Nucleus accumbens (tissue), 56 donors: ENCODE data around the gene EPB41.

Experiments
- DNase-seq, 56 donors: peaks; one replicate each; lab custom pipeline; 2025; lab: John Stamatoyannopoulos, UW

Gene EPB41

DNA sequence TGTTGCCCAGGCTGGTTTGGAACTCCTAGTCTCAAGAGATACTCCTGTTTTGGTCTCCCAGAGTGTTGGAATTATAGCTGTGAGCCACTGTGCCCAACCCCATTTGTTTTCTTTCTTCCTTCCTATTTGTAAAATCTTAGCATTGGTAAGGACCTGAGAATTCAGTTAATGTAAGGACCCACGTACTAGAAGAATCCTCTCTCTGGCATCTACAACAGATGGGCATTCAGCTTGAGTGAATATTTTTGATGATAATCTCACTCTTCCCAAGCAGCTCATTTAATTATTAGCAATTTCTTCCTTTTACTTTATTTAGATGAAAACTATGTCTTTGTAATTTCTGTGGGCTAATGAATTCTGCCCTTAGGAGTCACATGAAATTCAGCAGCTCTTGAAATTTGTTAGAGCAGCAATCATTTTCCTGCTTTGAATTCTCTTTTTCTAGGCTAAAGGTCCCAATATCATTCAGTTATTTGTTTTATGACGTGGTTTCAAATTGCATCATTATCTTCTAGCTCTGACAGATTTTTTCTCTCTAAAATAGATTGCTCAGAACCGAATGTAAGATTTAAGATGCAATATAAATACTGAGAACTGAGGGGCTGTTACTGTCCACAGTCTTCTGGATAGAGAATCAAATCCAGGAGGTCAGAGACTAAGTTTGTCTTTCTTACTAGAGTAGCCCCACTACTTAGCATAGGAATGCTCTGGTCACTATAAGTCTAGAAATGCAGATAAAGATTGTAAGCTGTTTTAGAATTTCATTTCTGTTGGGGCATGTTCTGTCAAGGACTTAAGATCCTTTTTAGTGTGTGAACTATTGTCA lies 59.4 kb downstream of the EPB41 start:
- DNase-seq = no peak

DNA sequence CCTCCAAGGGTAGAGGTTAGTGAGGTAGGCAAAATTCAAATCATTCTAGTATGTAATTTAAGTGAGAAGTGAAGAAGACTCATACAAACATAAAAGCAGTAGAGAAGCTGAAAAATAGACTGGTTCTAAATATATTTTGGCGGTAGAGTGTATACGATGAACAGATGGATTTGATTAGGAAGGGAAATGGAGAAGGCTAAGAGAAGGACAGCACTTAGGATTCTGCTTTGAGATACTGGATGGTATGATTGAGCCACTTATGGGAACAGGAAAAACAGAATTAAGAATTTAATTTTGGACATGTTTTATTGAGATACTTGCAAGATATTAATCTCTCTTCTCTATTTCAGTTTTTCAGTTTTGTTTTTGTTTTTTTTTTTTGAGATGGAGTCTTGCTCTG lies 60.1 kb downstream of the EPB41 start:
- DNase-seq = no peak

DNA sequence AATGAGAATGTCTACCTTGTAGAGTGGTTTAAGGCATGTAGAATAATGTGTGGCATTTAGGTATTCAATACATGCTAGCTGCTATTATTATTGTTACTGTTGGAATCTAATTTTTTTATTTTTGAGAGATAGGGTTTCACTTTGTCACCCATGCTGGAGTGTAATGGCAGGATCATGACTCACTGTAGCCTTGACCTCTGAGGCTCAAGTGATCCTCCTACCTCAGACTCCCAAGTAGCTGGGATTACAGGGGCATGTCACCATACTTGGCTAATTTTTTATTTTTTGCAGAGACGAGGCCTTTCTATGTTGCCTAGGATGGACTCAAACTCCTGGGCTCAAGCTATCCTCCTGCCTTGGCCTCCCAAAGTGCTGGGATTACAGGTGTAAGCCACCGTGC lies 61.9 kb downstream of the EPB41 start:
- DNase-seq = no peak

DNA sequence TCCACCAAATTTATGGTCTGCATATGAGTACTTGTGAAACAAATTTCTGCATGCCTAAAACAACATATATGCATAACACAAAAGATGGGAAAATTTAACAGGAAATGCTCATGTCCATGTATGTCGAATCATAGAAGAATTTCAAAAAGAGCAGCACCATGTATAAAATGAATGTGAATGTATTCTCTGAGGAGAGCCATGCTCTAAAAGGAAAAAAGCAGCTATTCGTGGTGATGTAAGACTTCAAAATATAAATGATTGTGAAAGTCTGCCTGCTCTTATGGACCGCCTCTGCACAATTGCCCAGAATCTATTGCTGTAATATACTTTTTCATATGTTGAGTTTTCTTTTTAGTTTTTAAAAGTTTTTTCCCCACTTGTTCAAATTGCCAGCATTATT lies 66.8 kb downstream of the EPB41 start:
- no peak for DNase-seq

DNA sequence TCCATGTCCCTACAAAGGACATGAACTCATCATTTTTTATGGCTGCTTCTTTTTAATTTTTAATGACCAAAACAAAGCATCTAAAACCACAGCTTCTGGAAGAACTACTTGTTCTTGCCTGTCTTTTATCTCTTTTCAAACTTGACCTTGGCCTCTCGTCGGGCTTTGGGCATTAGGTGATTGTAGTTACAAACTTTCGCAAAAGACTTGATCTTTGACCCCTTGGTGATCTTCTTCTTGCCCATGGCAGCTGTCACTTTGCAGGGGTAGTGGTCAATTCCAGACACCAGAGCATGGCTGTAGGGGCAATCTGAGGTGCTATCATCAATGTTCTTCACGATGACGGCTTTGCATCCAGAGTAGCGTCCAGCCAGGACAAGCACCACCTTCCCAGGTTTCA lies 67.8 kb downstream of the EPB41 start:
- no peak for DNase-seq

DNA sequence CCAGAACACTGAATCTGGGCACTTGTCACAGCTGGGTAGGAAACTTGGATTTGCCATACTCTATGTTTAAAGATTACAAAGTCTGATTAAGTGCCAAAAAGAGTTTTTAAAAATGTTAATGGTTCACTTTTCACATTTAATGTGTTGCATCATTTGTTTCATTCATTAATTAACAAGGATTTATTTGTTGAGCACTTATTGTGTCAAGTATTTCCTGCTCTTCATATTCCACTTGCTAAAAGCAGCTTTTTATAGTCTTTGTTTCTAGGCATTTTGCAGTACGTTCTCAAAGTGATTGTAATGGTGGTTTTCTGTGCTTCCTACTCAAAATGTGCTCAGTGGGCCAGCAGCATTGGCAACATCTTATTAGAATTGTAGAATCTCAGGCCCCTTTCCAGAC lies 68.7 kb downstream of the EPB41 start:
- DNase-seq = no peak

DNA sequence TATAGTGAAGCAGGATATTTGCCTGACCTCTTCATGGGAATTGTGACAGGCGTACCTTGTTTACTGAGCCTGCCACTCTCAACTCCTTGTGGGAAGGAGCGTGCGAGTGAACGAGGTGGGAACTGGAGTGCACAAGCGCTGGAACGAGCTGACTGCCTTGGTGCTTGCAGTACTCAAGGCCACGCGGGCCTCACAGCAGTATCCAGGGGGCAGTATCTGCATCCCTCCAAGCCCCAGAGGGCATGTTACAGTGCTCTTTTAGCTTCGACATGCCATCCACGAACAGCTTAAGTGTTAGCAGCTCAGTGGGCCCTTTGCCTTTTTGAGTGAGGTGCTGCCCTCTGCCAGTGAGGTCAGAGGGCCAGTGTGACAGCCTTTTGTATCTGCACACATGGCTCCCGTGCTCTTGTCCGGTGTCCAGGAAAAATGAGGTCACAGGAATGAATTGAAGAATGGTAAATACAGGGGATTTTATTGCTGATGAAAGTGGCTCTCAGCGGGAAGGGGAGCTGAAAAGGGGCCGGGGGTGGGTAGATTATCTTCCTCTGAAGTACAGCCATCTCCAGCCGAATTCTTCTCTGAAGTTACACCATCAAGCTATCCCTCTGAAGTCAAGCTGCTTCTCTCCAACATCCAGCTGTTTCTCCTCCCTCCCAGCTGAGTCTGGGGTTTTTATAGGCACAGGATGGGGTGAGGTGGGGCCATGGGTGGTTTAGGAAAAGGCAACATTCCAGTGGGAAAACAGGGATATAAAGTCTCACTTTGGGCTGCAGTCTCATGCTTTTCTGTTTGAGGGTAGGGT lies 69.3 kb downstream of the EPB41 start:
- no peak for DNase-seq

DNA sequence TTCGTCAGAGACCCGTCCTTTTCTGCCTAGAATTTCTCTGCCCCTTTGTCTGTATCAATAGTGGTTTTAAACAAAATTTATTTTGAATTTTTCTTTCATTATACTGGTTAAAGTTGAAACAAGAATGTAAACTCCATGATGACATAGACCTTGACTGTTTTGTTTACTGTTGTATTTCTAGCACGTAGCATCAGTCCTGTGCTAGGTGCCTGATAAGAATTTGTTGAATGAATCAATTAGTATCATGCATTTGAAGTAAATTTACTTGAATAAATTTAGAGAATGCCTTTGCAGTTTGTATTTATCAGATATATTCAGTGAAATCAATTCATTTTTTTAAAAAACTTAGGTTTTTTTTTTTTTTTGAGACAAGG lies 69.9 kb downstream of the EPB41 start:
- no peak for DNase-seq

DNA sequence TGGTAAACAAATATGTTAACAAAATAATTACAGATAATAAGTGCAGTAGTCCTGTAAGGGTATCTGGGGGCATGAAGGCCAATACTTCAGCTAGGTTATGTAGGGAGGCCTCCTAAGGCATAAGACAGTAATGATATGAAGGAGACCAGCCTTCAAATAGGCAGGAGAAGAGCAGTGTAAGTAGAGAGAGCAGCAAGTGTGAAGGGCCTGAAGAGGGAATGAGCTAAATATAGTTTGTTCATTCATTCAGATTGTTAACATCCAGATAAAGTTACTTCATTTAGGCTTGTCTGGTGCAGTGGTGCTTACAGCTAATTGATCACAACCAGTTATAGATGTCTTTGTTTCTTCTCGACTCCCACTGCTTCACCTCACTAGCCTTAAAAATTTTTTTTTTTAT lies 71.1 kb downstream of the EPB41 start:
- no peak for DNase-seq

DNA sequence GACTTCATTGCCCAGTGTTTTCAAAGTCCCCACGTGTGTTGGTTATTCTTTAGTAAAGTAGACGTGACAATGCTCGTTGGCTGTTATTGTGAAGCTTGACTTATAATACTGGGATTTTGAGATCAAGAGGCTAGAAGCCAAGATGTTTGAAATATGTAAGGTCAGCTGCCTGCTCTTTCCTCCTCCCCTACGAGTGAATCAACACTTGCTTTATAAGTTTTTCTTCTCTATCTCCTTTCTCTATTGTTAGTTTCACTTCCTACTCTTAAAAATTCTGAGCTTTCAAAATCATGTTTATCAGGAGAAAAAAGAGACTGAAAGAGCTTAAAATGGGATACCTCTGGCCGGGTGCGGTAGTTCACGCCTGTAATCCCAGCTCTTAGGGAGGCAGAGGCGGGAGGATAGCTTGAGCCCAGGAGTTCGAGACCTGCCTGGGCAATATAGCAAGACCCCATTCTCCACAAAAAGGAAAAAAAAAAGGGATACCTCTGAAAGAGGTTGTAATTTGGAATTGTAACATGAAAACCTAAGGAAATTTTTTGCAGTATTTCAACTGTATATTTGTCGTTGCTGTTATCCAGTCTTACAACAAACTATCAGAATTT lies 72.0 kb downstream of the EPB41 start:
- DNase-seq = no peak

DNA sequence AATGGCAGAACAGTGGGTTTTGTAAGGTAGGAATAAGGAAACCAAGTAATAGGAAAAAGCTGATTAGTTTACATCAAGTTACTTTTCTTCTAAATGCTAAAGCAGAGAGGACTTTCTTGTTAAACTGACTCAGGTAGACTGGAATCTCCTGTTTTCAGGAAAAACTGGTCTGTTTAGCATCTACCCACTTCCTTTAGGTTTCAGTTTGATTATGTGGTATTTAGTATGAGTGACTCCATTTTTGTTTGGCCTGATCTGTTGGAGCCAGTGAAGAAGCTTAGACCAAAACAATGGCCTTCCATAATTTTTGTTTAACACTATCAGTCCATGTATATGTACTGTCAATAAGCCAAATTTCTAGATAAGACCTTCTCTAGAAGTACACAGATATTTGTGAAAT lies 88.4 kb downstream of the EPB41 start:
- DNase-seq = no peak

DNA sequence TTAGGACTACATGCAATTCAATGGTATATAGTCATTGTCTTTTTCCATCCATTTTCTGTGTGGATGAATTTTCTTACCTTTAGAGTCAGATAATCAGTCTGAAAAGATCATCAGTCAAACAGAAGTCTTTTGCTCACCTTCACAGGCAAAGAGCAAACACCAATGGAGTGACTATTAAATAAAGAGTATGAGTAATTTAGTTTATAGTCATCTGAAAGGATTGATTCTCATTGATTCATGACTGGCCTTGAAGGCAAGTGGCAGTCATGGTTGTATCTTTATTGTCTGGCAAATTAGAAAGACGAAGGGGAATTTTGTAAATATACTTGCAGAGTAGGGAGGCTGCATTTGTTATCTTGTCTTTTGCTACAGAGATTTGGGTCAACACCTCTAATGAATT lies 89.9 kb downstream of the EPB41 start:
- no peak for DNase-seq

DNA sequence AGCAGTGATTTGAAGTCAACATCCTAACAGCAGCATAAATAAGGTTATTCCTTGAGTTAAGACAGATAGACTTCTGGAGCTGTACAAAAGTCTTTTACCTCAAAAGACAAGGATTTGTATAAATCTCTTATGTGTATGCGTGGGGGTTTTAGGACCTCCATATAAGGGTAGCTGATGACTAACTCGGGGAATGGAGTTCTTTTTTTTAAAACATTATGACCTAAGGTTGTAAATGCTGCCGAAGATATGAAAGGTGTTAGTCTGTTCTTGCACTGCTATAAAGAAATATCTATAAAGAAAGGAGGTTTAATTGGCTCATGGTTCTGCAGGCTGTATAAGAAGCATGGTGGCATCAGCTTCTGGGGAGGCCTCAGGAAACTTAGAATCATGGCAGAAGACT lies 90.4 kb downstream of the EPB41 start:
- no peak for DNase-seq

DNA sequence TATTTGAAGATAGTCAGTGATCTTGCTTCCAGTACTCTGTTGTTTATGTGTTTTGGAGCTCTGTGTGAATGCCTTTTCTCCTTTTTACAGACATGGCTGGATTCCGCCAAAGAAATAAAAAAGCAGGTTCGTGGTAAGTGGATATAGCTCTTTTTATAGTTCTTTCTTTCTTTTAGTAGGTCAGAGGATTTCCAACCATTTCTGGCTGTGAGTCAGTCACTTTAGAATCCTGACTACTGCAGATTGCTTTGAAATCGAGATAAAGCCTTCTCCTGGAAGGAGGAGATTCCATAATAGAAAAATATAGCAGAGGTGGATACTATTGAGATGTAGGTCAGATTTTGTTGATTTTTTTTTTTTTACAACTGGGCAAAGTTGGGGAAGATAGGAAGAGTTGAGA lies 97.4 kb downstream of the EPB41 start:
- no peak for DNase-seq

DNA sequence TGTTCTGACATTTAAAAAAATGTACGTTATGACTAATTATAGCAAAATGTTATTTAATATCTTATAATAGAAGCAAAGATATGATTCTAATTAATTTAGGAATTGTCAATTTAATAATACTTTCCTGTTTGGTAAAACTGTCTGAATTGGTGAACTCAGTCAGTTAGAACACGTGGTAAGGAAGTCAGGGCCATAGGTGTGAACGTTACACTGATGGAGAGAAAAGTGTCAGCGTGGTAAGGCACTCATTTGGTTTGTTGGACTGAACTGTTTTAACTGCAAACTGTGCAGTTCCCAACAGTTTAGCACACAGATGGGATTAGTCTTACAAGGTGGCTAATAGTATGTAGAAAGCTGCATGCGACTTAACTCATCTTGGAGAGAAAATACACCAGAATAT lies 102.9 kb downstream of the EPB41 start:
- no peak for DNase-seq

DNA sequence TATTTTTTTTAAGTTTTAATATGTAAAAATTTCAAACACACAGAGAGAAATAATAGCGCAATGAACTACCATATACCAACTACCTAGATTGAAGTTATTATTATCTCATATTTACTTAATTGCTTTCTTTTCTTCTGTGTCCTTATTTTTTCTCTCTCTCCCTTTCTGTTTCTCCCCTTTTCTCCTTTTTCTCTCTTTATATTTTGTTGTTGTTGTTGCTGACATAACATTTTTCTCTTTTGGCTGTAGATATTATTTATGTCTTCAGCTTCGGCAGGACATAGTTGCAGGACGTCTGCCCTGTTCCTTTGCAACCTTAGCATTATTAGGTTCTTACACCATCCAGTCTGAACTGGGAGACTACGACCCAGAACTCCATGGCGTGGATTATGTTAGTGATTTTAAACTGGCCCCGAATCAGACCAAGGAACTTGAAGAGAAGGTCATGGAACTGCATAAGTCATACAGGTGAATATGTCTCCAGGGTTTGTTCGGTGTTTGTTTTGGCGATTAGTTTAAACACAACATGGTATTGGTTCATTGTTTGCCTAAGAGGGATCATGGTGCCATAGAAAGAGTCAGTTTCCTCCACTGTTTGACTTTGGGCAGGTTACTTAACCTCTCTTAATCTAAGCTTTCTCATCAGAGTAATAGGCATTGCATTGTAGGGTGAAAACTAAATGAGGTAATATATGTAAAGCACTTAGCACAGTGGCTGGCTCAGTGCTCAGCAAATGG lies 103.8 kb downstream of the EPB41 start:
- no peak for DNase-seq

DNA sequence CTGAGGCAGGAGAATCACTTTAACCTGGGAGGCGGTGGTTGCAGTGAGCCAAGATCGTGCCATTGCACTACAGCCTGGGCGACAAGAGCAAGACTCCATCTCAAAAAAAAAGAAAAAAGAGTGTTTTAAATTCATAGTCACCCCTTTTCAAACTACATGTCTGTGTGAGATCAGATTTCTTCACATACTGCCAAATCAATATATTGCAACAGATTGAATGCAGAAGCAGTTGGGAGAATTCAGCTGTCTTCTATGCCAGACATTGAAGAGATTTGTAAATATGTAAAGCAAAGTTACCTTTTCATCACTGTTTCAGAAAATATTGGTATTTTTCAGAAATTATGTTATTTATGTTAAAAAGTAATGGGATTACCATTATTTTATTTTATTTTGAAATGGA lies 108.3 kb downstream of the EPB41 start:
- DNase-seq = no peak

DNA sequence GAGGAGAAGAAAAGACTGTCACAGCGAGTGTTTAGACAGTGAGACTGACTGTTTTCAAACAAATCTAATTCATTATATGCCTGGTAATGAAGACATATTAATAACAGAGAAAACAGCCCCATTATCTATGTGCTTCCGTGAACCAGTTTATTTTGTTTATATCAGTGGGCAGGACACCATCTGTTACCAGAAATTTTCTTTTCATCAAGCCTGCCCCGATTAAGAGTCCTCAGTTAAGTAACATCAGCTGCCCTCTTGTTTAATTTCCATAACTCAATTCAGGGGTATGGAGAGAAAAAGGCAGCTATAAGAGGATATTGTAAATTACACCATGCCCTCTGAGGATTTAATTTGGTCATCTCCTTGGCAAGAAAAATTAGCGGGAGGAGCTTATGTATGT lies 115.3 kb downstream of the EPB41 start:
- no peak for DNase-seq

DNA sequence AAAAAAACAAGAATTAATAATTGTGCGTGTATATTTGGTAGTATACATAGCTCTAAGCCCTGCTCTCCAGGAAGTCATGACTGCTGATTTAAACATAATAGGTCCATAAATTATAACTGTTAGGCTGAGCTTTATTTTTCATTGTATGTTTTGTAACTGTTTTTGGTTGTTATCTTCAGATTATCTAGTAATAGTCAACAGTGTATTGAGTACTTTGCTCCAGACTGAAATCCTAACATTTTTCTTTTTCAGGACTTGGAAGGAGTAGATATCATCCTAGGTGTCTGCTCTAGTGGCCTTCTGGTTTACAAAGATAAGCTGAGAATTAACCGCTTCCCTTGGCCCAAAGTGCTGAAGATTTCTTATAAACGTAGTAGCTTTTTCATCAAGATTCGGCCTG lies 118.5 kb downstream of the EPB41 start:
- no peak for DNase-seq

DNA sequence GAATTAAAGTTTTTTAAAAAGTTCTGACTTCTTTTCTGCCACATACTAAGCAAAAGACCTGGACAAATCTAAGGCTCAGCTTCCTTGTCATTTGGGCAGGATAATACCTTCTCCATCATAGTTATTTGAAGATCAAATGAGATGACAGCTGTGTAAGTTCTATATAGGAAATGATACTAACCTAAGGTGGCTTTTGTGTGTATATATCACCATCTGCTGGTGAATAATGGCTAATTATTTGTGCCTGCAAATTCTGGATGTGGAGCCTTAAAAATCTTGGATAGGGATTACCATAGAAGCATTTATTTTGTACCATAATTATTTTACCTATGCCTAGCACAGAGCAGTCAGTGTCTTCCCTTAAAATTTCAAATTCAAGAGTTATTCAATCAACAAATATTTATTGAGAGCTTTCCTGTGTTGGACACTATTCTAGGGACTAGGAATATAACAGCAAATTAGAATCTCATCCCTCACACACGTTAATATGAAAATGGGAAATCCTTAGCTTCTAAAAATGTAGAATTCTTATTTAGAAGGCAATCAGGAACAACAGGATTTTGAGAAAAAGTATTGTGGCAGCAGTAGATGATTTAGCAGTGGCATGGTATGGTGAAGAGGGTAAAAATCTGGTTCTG lies 119.6 kb downstream of the EPB41 start:
- no peak for DNase-seq
